GM10266 (cell line): Measurements from ENCODE around the gene RAB5B.
"Not testable (repeated sequence)": the region's sequence is repeated elsewhere in the genome, so short reads cannot be mapped to it uniquely, and the experiment has no call there.

Experiments
- DNase-seq: peaks from one replicate; pipeline ENCODE4 v3.0.0; 2012; ENCODE audit errors: extremely low spot score
- TF ChIP-seq, protein P1 (sequence below): IDR thresholded peaks from 2 replicates; pipeline ENCODE4 v1.5.1; 2012; ENCODE audit warnings: mild to moderate bottlenecking, low read depth; ENCODE audit not compliant: control insufficient read depth, insufficient read depth; ENCODE audit errors: missing control alignments

The RAB5B gene

DNA sequence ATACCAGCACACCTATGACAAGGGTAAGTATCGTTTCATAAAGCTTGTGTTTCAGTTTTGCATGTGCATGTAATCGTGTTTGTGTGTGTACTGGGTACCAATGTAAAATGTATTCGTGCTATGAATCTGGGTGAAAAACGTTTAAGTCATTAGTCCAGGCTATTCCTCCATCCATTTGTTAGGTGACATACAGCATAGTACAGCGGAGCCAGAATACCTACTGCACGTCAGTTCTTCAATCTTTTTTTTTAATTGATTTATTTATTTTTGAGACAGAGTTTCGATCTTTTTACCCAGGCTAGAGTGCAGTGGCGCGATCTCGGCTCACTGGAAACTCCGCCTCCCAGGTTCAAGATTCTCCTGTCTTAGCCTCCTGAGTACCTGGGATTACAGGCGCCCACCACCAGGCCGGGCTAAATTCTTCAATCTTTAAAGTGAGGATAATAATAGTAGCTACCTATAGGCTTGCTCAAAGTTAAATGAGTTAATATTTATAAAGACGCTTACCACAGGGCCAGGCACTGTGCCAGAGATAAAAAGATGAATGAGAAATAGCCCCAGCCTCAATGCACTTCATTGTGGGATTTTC lies 67.2 kb downstream of the RAB5B start:
- no peak for DNase-seq
- TF ChIP-seq, protein P1, sequence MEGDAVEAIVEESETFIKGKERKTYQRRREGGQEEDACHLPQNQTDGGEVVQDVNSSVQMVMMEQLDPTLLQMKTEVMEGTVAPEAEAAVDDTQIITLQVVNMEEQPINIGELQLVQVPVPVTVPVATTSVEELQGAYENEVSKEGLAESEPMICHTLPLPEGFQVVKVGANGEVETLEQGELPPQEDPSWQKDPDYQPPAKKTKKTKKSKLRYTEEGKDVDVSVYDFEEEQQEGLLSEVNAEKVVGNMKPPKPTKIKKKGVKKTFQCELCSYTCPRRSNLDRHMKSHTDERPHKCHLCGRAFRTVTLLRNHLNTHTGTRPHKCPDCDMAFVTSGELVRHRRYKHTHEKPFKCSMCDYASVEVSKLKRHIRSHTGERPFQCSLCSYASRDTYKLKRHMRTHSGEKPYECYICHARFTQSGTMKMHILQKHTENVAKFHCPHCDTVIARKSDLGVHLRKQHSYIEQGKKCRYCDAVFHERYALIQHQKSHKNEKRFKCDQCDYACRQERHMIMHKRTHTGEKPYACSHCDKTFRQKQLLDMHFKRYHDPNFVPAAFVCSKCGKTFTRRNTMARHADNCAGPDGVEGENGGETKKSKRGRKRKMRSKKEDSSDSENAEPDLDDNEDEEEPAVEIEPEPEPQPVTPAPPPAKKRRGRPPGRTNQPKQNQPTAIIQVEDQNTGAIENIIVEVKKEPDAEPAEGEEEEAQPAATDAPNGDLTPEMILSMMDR: no peak

DNA sequence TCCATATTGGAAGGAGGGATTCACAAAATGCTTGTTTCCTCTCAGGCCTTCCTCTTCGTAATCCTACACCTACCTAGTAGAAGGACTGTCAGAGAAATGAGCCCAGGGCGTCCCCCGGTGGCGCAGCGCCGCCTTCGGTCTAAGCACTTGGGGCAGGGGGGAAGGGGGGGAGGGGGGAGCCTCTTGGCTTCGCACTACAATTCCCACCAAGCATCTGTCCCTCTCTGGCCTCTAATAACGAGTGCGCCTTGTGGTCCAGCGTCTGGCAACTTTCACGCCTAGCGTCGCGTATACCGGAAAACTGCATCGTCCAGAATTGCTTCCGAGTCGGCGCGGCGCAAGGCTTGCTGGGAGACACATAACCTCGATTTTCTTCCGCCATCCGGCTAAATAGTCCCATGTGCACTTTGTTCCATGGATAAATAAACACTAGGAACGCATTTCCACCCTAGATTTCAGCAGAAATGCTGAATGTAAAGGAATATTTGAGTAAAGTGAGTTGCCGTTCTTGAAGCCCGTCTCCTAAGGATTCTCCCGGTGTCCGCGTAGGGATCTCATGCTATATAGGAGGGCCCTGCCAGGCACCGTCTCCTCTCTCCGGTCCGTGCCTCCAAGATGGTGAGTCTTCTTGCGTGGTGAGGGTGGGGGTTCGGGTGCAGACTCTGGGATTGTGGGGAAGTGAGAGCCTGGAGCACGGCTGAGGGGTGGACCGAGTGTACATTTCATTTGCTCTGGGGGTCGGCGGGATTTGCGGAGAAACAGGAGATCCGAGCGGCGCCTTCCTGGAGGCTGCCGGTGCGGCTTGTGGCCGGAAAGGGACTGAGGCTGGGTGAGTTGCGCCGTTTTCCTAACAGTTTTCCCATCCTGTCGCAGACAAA lies 67.9 kb downstream of the RAB5B start, which contains the start of gene RPS26:
Gene RPS26 (plus strand): TSS at position 367 of the 878 bp plus-strand sequence. CDS start 249 bp downstream, at position 616.
- TF ChIP-seq, protein P1: peak; percentile 61
- peak; percentile 84 for DNase-seq

DNA sequence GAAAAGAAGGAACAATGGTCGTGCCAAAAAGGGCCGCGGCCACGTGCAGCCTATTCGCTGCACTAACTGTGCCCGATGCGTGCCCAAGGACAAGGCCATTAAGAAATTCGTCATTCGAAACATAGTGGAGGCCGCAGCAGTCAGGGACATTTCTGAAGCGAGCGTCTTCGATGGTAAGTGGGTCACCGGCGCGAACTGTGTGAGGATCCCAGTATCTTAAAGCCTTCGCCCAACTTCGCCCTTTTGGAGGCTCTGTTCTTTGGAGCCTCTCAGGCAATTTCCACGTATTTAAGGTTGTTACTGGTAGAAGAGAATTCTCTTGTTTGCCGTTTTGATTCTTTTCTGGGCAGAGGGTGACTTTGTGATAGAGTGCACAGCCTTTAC lies 68.5 kb downstream of the RAB5B start:
- DNase-seq: not testable (repeated sequence)

DNA sequence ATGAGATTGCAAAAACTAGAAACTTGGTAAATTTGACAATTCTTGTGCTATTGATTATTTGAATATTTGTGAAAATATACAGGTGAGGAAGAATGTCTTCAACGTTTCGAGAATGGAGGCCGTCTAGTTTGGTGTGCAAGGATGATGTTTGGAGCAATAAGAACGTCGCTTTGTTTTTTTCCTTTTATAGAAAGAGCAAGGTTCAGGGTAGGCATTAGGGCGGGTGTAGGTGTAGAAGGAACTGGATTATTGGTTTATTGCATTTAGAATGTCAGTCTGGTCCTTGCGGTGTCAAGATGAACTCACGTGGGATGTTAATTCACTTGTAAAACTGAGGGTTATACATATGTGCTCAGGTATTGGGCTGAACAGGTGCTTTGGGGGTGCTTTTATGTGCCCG lies 69.0 kb downstream of the RAB5B start:
- TF ChIP-seq, protein P1: no peak
- no peak for DNase-seq
